HepG2 (cell line): Measurements from ENCODE around the gene CPNE8. TPM values are rescaled to one million over a fixed set of nuclear protein-coding genes. Genes with fewer than 3 reads are reported as not detected.
A peak's percentile ranks its signal among the peaks of the same experiment; 100 is the strongest.

Experiments used
- ATAC-seq: fragments of 200-7000 bp; cut with Tn5 transposase; 3 replicates; pipeline ENCODE4 v1.9.1; 2020; ENCODE audit warnings: mild to moderate bottlenecking, moderate library complexity
- BruUV-seq: library from RNA; stranded (reverse); fragments of 400-500 nt; replicated peaks from 2 replicates; lab custom pipeline; 2021; lab: Mats Ljungman, UMichigan
- CTCF ChIA-PET: fragments of 300-600 bp; formaldehyde crosslinking; extraction: SDS; loops from one replicate; lab custom pipeline; 2021; ENCODE audit warnings: low total read pairs, inconsistent platforms, low intra/inter-chr PET ratio; lab: Yijun Ruan, JAX
- POLR2A ChIA-PET: fragments of 350-600 bp; sonication (Branson Sonifier 250); formaldehyde crosslinking; loops from one replicate; lab custom pipeline; 2020; ENCODE audit warnings: antibody characterized with exemption, inconsistent platforms; lab: Yijun Ruan, JAX
- DNase-seq: peaks from one replicate; pipeline ENCODE4 v3.0.0-alpha.2; 2015; ENCODE audit warnings: low spot score
- FAIRE-seq: peaks from 3 replicates; lab custom pipeline; 2011; peaks lifted over from hg19 to GRCh38; lab: Jason Lieb, UNC
- H2AFZ ChIP-seq: one replicate; pipeline ENCODE4 v1.6.1; 2011; ENCODE audit warnings: low read length, inconsistent platforms
- H3K27ac ChIP-seq: fragments of 300-600 bp; 3 replicates; pipeline ENCODE4 v1.8.0; 2011; ENCODE audit warnings: mixed run types, mild to moderate bottlenecking, mixed read lengths, low read length, inconsistent platforms; ENCODE audit not compliant: insufficient read depth; ENCODE audit errors: extremely low read length
- H3K27me3 ChIP-seq, 2 experiments: fragments of 200-600 bp in 1 of 2; 2 replicates in 1 of 2; 3 replicates in 1 of 2; pipeline versions ENCODE4 v1.6.0 to v1.8.0; 2011; ENCODE audit warnings: low read length in 2 of 2, mild to moderate bottlenecking in 2 of 2, moderate library complexity in 2 of 2, inconsistent platforms in 1 of 2; ENCODE audit not compliant: insufficient read depth in 2 of 2, control insufficient read depth in 1 of 2
- H3K36me3 ChIP-seq, 2 experiments: fragments of 200-600 bp in 1 of 2; replicated peaks in 1 of 2; 2 replicates in 1 of 2; 3 replicates in 1 of 2; pipeline versions ENCODE4 v1.5.1 to v1.8.0; 2011; ENCODE audit warnings: low read length in 2 of 2, inconsistent platforms in 1 of 2; ENCODE audit not compliant: insufficient read depth in 2 of 2, control insufficient read depth in 1 of 2
- H3K4me1 ChIP-seq: 2 replicates; pipeline ENCODE4 v1.5.1; 2012; ENCODE audit warnings: low read length, inconsistent platforms; ENCODE audit not compliant: insufficient read depth
- H3K4me2 ChIP-seq: 2 replicates; pipeline ENCODE4 v1.6.0; 2011; ENCODE audit warnings: low read depth, low read length, inconsistent platforms
- H3K4me3 ChIP-seq, 3 experiments: fragments of 200-600 bp in 1 of 3; sonication (generic), shearing (Covaris generic) in 1 of 3; replicated peaks in 1 of 3; 2 replicates each; pipeline ENCODE4 v1.5.1; 2011 to 2016; ENCODE audit warnings: low read length in 3 of 3, inconsistent platforms in 2 of 3, low read depth in 2 of 3, mild to moderate bottlenecking in 2 of 3, control low read depth in 1 of 3, mixed read lengths in 1 of 3; ENCODE audit not compliant: insufficient read depth in 1 of 3
- H3K79me2 ChIP-seq: one replicate; pipeline ENCODE4 v1.6.1; 2011; ENCODE audit warnings: low read length, inconsistent platforms; ENCODE audit not compliant: insufficient read depth
- H3K9ac ChIP-seq: 2 replicates; pipeline ENCODE4 v1.6.0; 2011; ENCODE audit warnings: mild to moderate bottlenecking, low read depth, low read length, inconsistent platforms; ENCODE audit not compliant: insufficient read depth
- H3K9me3 ChIP-seq: 2 replicates; pipeline ENCODE4 v1.5.1; 2012; ENCODE audit warnings: mild to moderate bottlenecking, low read length
- H4K20me1 ChIP-seq: 2 replicates; pipeline ENCODE4 v1.6.0; 2011; ENCODE audit warnings: inconsistent platforms, mild to moderate bottlenecking, low read length, moderate library complexity; ENCODE audit not compliant: insufficient read depth
- ATF7 ChIP-seq, 2 experiments: fragments of 450-650 bp in 1 of 2; sonication (generic) in 1 of 2; formaldehyde crosslinking in 1 of 2; IDR thresholded peaks; 2 replicates each; pipeline versions ENCODE4 v1.4.0 to v1.6.1; 2016 to 2020; ENCODE audit warnings: antibody characterized with exemption in 1 of 2, mild to moderate bottlenecking in 1 of 2, missing genetic modification reagents in 1 of 2
- CENPX ChIP-seq: sonication (generic); formaldehyde crosslinking; IDR thresholded peaks from 2 replicates; pipeline ENCODE4 v1.9.0; 2021; ENCODE audit warnings: mild to moderate bottlenecking, missing genetic modification reagents, moderate library complexity
- CREB1 ChIP-seq, 2 experiments: fragments of 450-650 bp in 1 of 2; IDR thresholded peaks; 2 replicates each; pipeline ENCODE4 v1.6.1; 2016 to 2017; ENCODE audit warnings: control low read depth in 1 of 2, mild to moderate bottlenecking in 1 of 2, missing compliant biosample characterization in 1 of 2, missing genetic modification characterization in 1 of 2
- DR1 ChIP-seq: sonication (generic); formaldehyde crosslinking; IDR thresholded peaks from 2 replicates; pipeline ENCODE4 v1.8.0; 2021; ENCODE audit warnings: mild to moderate bottlenecking, missing genetic modification reagents, inconsistent platforms
- FLYWCH1 ChIP-seq: sonication (generic); formaldehyde crosslinking; IDR thresholded peaks from 2 replicates; pipeline ENCODE4 v1.8.1; 2023; ENCODE audit warnings: mild to moderate bottlenecking, missing genetic modification reagents
- HHEX ChIP-seq: IDR thresholded peaks from 2 replicates; pipeline ENCODE4 v1.6.1; 2016; ENCODE audit warnings: control low read depth
- KAT8 ChIP-seq: IDR thresholded peaks from 2 replicates; pipeline ENCODE4 v1.6.1; 2016; ENCODE audit warnings: missing genetic modification reagents, missing compliant biosample characterization
- KDM6A ChIP-seq: IDR thresholded peaks from 2 replicates; pipeline ENCODE4 v1.6.1; 2016; ENCODE audit warnings: low read depth
- MED13 ChIP-seq: sonication (generic); formaldehyde crosslinking; IDR thresholded peaks from 2 replicates; pipeline ENCODE4 v1.5.0; 2020; ENCODE audit warnings: missing genetic modification reagents
- NR2F1 ChIP-seq, 2 experiments: fragments of 450-650 bp in 1 of 2; formaldehyde crosslinking in 1 of 2; IDR thresholded peaks; 2 replicates each; pipeline versions ENCODE4 v1.5.0 to v1.6.1; 2016 to 2020; ENCODE audit warnings: mild to moderate bottlenecking in 1 of 2, missing compliant biosample characterization in 1 of 2, missing genetic modification reagents in 1 of 2, moderate library complexity in 1 of 2
- SIN3B ChIP-seq: fragments of 150-350 bp; IDR thresholded peaks from 2 replicates; pipeline ENCODE4 v1.6.1; 2014; ENCODE audit warnings: low read length
- ZNF160 ChIP-seq: sonication (generic); formaldehyde crosslinking; IDR thresholded peaks from 2 replicates; pipeline ENCODE4 v1.8.0; 2022; ENCODE audit warnings: mild to moderate bottlenecking, inconsistent platforms, missing genetic modification reagents
- ZNF17 ChIP-seq: sonication (generic); formaldehyde crosslinking; IDR thresholded peaks from 2 replicates; pipeline ENCODE4 v1.5.0; 2020; ENCODE audit warnings: mild to moderate bottlenecking, missing genetic modification reagents
- ZNF768 ChIP-seq: sonication (generic); formaldehyde crosslinking; IDR thresholded peaks from 2 replicates; pipeline ENCODE4 v1.4.0; 2020; ENCODE audit warnings: missing genetic modification reagents
- WGBS: methylation state at CpG from one replicate; pipeline ENCODE4 v1.1.6; 2017; ENCODE audit warnings: low lambda C conversion rate; 5-methylcytosine and 5-hydroxymethylcytosine counted together
- in situ Hi-C: cut with HindIII; loops from 2 replicates; pipeline ENCODE4 v1.10.0; 2017; ENCODE audit warnings: low pct_unique_long_range_greater_than_20kb; ENCODE audit not compliant: extremely low pct_ligation_motif_present
- intact Hi-C: fragments of 100-400 bp; cut with micrococcal nuclease; formaldehyde crosslinking; loops from one replicate; pipeline ENCODE4 v1.10.0; 2022; ENCODE audit not compliant: unreplicated experiment
- polyA plus RNA-seq, 8 experiments: library from polyadenylated mRNA; depleted of rRNA in 3 of 8; stranded (reverse) in 7 of 8; unstranded in 1 of 8; fragments of >200 nt; fragmentation: Illumina TruSeq in 4 of 8; extraction: Trizol in 4 of 8; gene quantifications; 2 replicates each; pipeline versions ENCODE4 v1.2.1 to v1.2.3, GENCODE V29; 2011 to 2016; ENCODE audit warnings: low read depth in 4 of 8, missing spikeins in 1 of 8, mixed read lengths in 1 of 8; ENCODE audit not compliant: insufficient read depth in 1 of 8
- total RNA-seq, 5 experiments: library from RNA; depleted of rRNA; stranded (reverse); fragments of >200 nt; fragmentation: Illumina TruSeq; extraction: Trizol; gene quantifications; 2 replicates each; pipeline ENCODE4 v1.2.3, GENCODE V29; 2016; ENCODE audit warnings: low read depth in 1 of 5
- TF ChIP-seq, protein P1 (sequence below): IDR thresholded peaks from 2 replicates; pipeline ENCODE4 v1.6.1; 2012; ENCODE audit warnings: inconsistent platforms
- TF ChIP-seq, protein P2 (sequence below): sonication (generic); formaldehyde crosslinking; IDR thresholded peaks from 2 replicates; pipeline ENCODE4 v1.4.0; 2020; ENCODE audit warnings: missing genetic modification reagents, borderline replicate concordance

The CPNE8 gene
- total and polyA plus RNA-seq, 2 of the 13 experiments (the other 11 are each of a cell fraction or from before 2014, with no cell fraction given) = 2.4 to 2.7 TPM

DNA sequence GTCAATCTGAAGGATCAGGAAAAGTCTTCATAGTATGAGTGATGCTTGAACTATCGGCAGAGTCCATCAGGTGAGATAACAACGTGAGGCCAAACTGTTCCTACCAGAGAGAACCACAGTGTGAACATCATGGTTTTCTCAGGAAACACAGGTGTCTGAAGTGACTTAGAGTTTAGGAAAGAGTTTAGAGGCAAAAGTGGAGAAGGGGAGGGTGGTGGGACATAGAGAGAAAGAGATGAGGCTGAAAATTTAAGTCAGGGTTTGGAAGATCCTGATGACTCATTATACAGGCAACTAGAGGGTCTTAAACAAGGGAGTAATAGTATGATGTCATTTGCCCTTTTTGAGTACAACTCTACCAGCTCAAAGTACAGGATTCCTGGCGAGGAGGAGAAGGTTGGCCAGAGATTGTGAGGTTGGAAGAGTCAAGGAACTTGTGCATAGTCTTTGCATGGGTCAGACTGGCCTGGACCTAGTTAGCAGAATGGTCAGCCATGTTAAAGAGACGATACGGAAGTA, 16.0 kb downstream of the CPNE8 start:
- no peak overlapping the region for H2AFZ ChIP-seq
- H3K9me3 ChIP-seq = no peaks in the 10 kb centered on the region
- no TSS peak for BruUV-seq
- no peak overlapping the region for H3K4me2 ChIP-seq
- DNase-seq = no peak
- no peak overlapping the region for H3K27ac ChIP-seq
- ChIA-PET CTCF (no interaction called here), POLR2A (no interaction called here)
- intact Hi-C loops (no loop called here), in situ Hi-C loops (no loop called here)
- whole genome bisulfite sequencing = 55% methylated on average over 5 of the region's 5 CpGs
- no peak for ATAC-seq
- peak; percentile 62 for TF ChIP-seq ATF7 (IDR thresholded peaks at IDR 0.05)
- TF ChIP-seq ATF7 (CRISPR knock-in tag; IDR thresholded peaks at IDR 0.05) = no peak
- no peak for TF ChIP-seq SIN3B
- peak; percentile 23; the same call in 1 of the 2 replicates for TF ChIP-seq CREB1 (IDR thresholded peaks at IDR 0.05)
- TF ChIP-seq CREB1 (CRISPR knock-in tag; IDR thresholded peaks at IDR 0.05) = no peak
- no peaks in the 10 kb centered on the region for H3K36me3 ChIP-seq
- FAIRE-seq = no peak
- H3K9ac ChIP-seq = no peak overlapping the region
- no peaks in the 10 kb centered on the region for H4K20me1 ChIP-seq
- peaks cover 31% of the 10 kb centered on the region for H3K4me1 ChIP-seq
- H3K79me2 ChIP-seq = no peaks in the 10 kb centered on the region
- H3K4me3 ChIP-seq = no peak overlapping the region
- no peaks in the 10 kb centered on the region for H3K27me3 ChIP-seq

DNA sequence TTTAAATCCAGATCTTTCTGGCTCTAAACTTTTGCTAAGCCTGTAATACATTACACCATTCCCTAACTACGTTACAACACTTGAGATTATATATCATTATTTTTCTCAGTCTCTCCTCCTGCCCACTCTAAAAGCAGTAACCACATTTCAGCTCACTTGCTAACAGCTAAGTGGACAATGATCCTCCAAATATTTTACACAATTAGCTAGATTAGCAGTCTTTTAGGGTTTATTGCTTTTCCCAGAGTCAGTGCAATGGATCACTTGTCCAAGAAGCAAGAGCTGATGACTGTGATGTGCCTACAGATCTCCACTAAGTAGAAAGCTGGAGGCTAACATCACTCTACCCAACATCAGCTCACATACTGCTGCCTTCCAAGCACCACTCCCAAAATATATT, 17.6 kb downstream of the CPNE8 start:
- H4K20me1 ChIP-seq = no peaks in the 10 kb centered on the region
- ChIA-PET CTCF (no interaction called here), POLR2A (no interaction called here)
- no peaks in the 10 kb centered on the region for H3K9me3 ChIP-seq
- no peak for DNase-seq
- in situ Hi-C loops (no loop called here), intact Hi-C loops (no loop called here)
- H3K27ac ChIP-seq = no peak overlapping the region
- peaks cover 26% of the 10 kb centered on the region for H3K4me1 ChIP-seq
- 41% methylated on average over 1 of the region's 1 CpG for WGBS
- no peak overlapping the region for H3K9ac ChIP-seq
- no peaks in the 10 kb centered on the region for H3K27me3 ChIP-seq
- ATAC-seq = no peak
- FAIRE-seq = no peak
- H2AFZ ChIP-seq = no peak overlapping the region
- H3K4me2 ChIP-seq = no peak overlapping the region
- no peak overlapping the region for H3K4me3 ChIP-seq
- no peaks in the 10 kb centered on the region for H3K79me2 ChIP-seq
- H3K36me3 ChIP-seq = no peaks in the 10 kb centered on the region
- BruUV-seq = no TSS peak
- TF ChIP-seq HHEX (CRISPR knock-in tag) (no peak), DR1 (CRISPR knock-in tag) (no peak), MED13 (CRISPR knock-in tag) (no peak), ZNF768 (CRISPR knock-in tag) (no peak), CENPX (CRISPR knock-in tag) (no peak), NR2F1 (CRISPR knock-in tag; IDR thresholded peaks at IDR 0.05) (no peak), FLYWCH1 (CRISPR knock-in tag) (no peak), KAT8 (CRISPR knock-in tag) (no peak), KDM6A (CRISPR knock-in tag) (no peak), ZNF160 (CRISPR knock-in tag) (no peak), ZNF17 (CRISPR knock-in tag) (no peak)
- TF ChIP-seq, protein P1, sequence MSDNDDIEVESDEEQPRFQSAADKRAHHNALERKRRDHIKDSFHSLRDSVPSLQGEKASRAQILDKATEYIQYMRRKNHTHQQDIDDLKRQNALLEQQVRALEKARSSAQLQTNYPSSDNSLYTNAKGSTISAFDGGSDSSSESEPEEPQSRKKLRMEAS = no peak
- TF ChIP-seq, protein P2, sequence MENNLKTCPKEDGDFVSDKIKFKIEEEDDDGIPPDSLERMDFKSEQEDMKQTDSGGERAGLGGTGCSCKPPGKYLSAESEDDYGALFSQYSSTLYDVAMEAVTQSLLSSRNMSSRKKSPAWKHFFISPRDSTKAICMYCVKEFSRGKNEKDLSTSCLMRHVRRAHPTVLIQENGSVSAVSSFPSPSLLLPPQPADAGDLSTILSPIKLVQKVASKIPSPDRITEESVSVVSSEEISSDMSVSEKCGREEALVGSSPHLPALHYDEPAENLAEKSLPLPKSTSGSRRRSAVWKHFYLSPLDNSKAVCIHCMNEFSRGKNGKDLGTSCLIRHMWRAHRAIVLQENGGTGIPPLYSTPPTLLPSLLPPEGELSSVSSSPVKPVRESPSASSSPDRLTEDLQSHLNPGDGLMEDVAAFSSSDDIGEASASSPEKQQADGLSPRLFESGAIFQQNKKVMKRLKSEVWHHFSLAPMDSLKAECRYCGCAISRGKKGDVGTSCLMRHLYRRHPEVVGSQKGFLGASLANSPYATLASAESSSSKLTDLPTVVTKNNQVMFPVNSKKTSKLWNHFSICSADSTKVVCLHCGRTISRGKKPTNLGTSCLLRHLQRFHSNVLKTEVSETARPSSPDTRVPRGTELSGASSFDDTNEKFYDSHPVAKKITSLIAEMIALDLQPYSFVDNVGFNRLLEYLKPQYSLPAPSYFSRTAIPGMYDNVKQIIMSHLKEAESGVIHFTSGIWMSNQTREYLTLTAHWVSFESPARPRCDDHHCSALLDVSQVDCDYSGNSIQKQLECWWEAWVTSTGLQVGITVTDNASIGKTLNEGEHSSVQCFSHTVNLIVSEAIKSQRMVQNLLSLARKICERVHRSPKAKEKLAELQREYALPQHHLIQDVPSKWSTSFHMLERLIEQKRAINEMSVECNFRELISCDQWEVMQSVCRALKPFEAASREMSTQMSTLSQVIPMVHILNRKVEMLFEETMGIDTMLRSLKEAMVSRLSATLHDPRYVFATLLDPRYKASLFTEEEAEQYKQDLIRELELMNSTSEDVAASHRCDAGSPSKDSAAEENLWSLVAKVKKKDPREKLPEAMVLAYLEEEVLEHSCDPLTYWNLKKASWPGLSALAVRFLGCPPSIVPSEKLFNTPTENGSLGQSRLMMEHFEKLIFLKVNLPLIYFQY = no peak
